B cell (primary cell): ENCODE data around the gene ADGRD1. TPM values are rescaled to one million over a fixed set of nuclear protein-coding genes. Genes with fewer than 3 reads are reported as not detected.

Experiments used
- ATAC-seq: fragments of 200-7000 bp; cut with Tn5 transposase; one replicate; pipeline ENCODE4 v1.10.0; 2021; ENCODE audit warnings: low read depth, mild to moderate bottlenecking, moderate number of reproducible peaks, moderate library complexity
- CTCF ChIA-PET: fragments of 350-600 bp; sonication (Branson Sonifier 250); formaldehyde crosslinking; loops from one replicate; lab custom pipeline; 2021; ENCODE audit warnings: antibody characterized with exemption, inconsistent platforms; lab: Charles Lee
- POLR2A ChIA-PET: fragments of 350-600 bp; sonication (Branson Sonifier 250); formaldehyde crosslinking; loops from one replicate; lab custom pipeline; 2021; ENCODE audit warnings: antibody characterized with exemption; lab: Charles Lee
- DNase-seq: peaks from one replicate; pipeline ENCODE4 v3.0.0; 2013
- H2AFZ ChIP-seq: 2 replicates; pipeline ENCODE4 v1.6.1; 2012; ENCODE audit warnings: mild to moderate bottlenecking, low read depth, low read length; ENCODE audit not compliant: insufficient read depth, poor library complexity, severe bottlenecking
- H3K27ac ChIP-seq, 2 donors: 1 replicate in 1 of 2; 2 replicates in 1 of 2; pipeline ENCODE4 v1.5.1; 2012 to 2013; ENCODE audit warnings: low read length in 2 of 2, mild to moderate bottlenecking in 2 of 2, moderate library complexity in 1 of 2
- H3K27me3 ChIP-seq, 4 experiments: fragments of 200-600 bp in 1 of 4; sonication (generic) in 1 of 4; replicated peaks in 1 of 4; 1 replicate in 2 of 4; 2 replicates in 2 of 4; pipeline versions ENCODE4 v1.6.1 to v1.7.0; 2013 to 2016; ENCODE audit warnings: low read length in 3 of 4, mild to moderate bottlenecking in 2 of 4, mixed read lengths in 1 of 4, moderate library complexity in 1 of 4; ENCODE audit not compliant: insufficient read depth in 4 of 4, control insufficient read depth in 3 of 4; ENCODE audit errors: control extremely low read depth in 1 of 4
- H3K36me3 ChIP-seq, 2 experiments: replicated peaks in 1 of 2; 1 replicate in 1 of 2; 2 replicates in 1 of 2; pipeline versions ENCODE4 v1.6.1 to v1.7.1; 2013; ENCODE audit warnings: low read length in 1 of 2; ENCODE audit not compliant: insufficient read depth in 2 of 2, control insufficient read depth in 1 of 2; ENCODE audit errors: control extremely low read depth in 1 of 2, extremely low read depth in 1 of 2
- H3K4me1 ChIP-seq, 2 donors: fragments of 200-600 bp in 1 of 2; sonication (generic) in 1 of 2; 1 replicate in 1 of 2; 2 replicates in 1 of 2; pipeline versions ENCODE4 v1.5.1 to v1.6.1; 2013 to 2017; ENCODE audit warnings: low read length in 2 of 2; ENCODE audit not compliant: control insufficient read depth in 2 of 2, insufficient read depth in 2 of 2
- H3K4me2 ChIP-seq: replicated peaks from 2 replicates; pipeline ENCODE3; 2012; ENCODE audit warnings: mild to moderate bottlenecking, low read depth, low read length; ENCODE audit not compliant: poor library complexity, severe bottlenecking
- H3K4me3 ChIP-seq, 5 experiments: fragments of 200-600 bp in 1 of 5; sonication (generic) in 1 of 5; 1 replicate in 3 of 5; 2 replicates in 2 of 5; pipeline versions ENCODE4 v1.5.1 to v1.7.0; 2011 to 2016; ENCODE audit warnings: low read length in 4 of 5, mild to moderate bottlenecking in 4 of 5, low read depth in 2 of 5, control low read depth in 1 of 5, moderate library complexity in 1 of 5; ENCODE audit not compliant: insufficient read depth in 1 of 5; ENCODE audit errors: control extremely low read depth in 1 of 5, extremely low read depth in 1 of 5
- H3K79me2 ChIP-seq: fragments of 200-600 bp; sonication (generic); one replicate; pipeline ENCODE4 v1.6.0; 2016; ENCODE audit warnings: low read length; ENCODE audit not compliant: control insufficient read depth, insufficient read depth
- H3K9ac ChIP-seq: fragments of 200-600 bp; sonication (generic); 2 replicates; pipeline ENCODE4 v1.6.1; 2017; ENCODE audit warnings: mild to moderate bottlenecking, low read length, moderate library complexity
- H3K9me3 ChIP-seq, 3 donors: one replicate each; pipeline versions ENCODE4 v1.6.1 to v1.7.1; 2013; ENCODE audit warnings: low read length in 2 of 3; ENCODE audit not compliant: control insufficient read depth in 2 of 3, insufficient read depth in 1 of 3; ENCODE audit errors: control extremely low read depth in 1 of 3
- H4K20me1 ChIP-seq: 2 replicates; pipeline ENCODE4 v1.6.0; 2012; ENCODE audit warnings: mild to moderate bottlenecking, low read length; ENCODE audit not compliant: insufficient read depth, control insufficient read depth, poor library complexity, severe bottlenecking
- H3K27ac Mint-ChIP-seq: one replicate; pipeline ENCODE4 v1.8.0; 2021; ENCODE audit warnings: mixed read lengths
- H3K27me3 Mint-ChIP-seq: one replicate; pipeline ENCODE4 v1.8.0; 2021; ENCODE audit warnings: mixed read lengths
- H3K4me1 Mint-ChIP-seq: one replicate; pipeline ENCODE4 v1.8.0; 2021; ENCODE audit warnings: mixed read lengths
- H3K4me3 Mint-ChIP-seq: one replicate; pipeline ENCODE4 v1.8.0; 2021; ENCODE audit warnings: mixed read lengths
- H3K9me3 Mint-ChIP-seq: one replicate; pipeline ENCODE4 v1.8.0; 2022; ENCODE audit warnings: mixed read lengths; ENCODE audit not compliant: insufficient read depth
- EZH2 ChIP-seq: IDR thresholded peaks from 2 replicates; pipeline ENCODE4 v1.6.1; 2012; ENCODE audit warnings: borderline replicate concordance, low read depth, mild to moderate bottlenecking, moderate library complexity, low read length; ENCODE audit not compliant: insufficient read depth, poor library complexity, severe bottlenecking
- WGBS: methylation state at CpG from one replicate; pipeline ENCODE4 v1.1.5; 2013; ENCODE audit warnings: missing lambda C conversion rate; ENCODE audit not compliant: insufficient coverage; 5-methylcytosine and 5-hydroxymethylcytosine counted together
- intact Hi-C: fragments of 100-400 bp; cut with micrococcal nuclease; formaldehyde crosslinking; loops from one replicate; pipeline ENCODE4 v1.10.0; 2022
- polyA plus RNA-seq: library from polyadenylated mRNA; depleted of rRNA; stranded (reverse); fragments of >200 nt; gene quantifications from 2 replicates; pipeline ENCODE4 v1.2.3, GENCODE V29; 2012
- total RNA-seq, 2 donors: library from RNA; stranded (reverse); fragments of 120-200 nt in 1 of 2; gene quantifications; 1 replicate in 1 of 2; 2 replicates in 1 of 2; pipeline versions ENCODE4 v1.2.3 to v1.2.4, GENCODE V29; 2013 to 2022
- TF ChIP-seq, protein P1 (sequence below): fragments of 200-600 bp; IDR thresholded peaks from one replicate; pipeline ENCODE4 v1.8.0; 2022; ENCODE audit warnings: antibody characterized with exemption, mild to moderate bottlenecking

Gene ADGRD1
- total and polyA plus RNA-seq, 2 donors (not counting 1 experiment from before 2014, with no cell fraction given), result 1.1 to 2.2 TPM

DNA sequence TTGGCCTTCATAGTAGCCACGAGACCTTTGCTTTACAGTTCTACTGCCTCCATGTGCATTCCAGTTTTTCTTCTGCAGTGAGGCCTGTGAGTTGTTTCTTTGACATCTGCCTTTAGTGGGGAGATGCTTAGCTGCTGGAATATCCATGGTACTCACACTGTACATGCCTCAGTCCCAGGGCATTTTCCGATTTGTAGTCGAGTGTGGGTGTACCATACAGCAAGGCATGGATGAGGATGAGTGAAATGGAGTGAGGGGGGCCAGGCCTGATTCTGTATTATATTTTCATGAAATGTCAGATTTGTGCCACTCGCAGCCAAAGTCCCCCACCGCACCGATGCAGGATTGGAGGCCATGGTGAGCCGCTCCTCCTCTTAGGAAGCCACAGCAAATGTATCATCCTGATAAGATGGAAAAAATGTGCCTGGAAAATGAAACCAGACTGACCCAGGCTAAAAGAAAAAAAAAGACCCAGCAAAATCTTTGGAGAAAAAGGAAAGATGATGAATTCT is 173.0 kb downstream of the ADGRD1 start:
- H3K27me3 Mint-ChIP-seq, result no peaks in the 10 kb centered on the region
- H3K4me3 Mint-ChIP-seq, result no peak overlapping the region
- no peak for DNase-seq
- Histone ChIP-seq H3K27ac (no peak overlapping the region), H3K27me3 (peaks cover 0 to under 1% (median 0%) of the 10 kb centered on the region in 4 experiments), H3K36me3 (no peaks in the 10 kb centered on the region), H3K79me2 (no peaks in the 10 kb centered on the region), H3K4me1 (no peaks in the 10 kb centered on the region), H3K9ac (no peak overlapping the region), H2AFZ (no peak overlapping the region), H4K20me1 (no peaks in the 10 kb centered on the region), H3K4me3 (no peak overlapping the region), H3K9me3 (peaks cover 0 to 3% (median 0%) of the 10 kb centered on the region in 3 donors), H3K4me2 (no peak overlapping the region)
- H3K4me1 Mint-ChIP-seq, result no peaks in the 10 kb centered on the region
- no peak for ATAC-seq
- no peaks in the 10 kb centered on the region for H3K9me3 Mint-ChIP-seq
- 100% methylated on average over 5 of the region's 7 CpGs for WGBS
- ChIA-PET POLR2A (no interaction called here), CTCF (interaction anchor here (1.2 to 2.7 kb wide), 3 partner anchors 8 to 211 kb away, joined by 3 to 11 read pairs (median 5); no protein-coding TSS in a partner anchor)
- no peak overlapping the region for H3K27ac Mint-ChIP-seq
- TF ChIP-seq, protein P1, sequence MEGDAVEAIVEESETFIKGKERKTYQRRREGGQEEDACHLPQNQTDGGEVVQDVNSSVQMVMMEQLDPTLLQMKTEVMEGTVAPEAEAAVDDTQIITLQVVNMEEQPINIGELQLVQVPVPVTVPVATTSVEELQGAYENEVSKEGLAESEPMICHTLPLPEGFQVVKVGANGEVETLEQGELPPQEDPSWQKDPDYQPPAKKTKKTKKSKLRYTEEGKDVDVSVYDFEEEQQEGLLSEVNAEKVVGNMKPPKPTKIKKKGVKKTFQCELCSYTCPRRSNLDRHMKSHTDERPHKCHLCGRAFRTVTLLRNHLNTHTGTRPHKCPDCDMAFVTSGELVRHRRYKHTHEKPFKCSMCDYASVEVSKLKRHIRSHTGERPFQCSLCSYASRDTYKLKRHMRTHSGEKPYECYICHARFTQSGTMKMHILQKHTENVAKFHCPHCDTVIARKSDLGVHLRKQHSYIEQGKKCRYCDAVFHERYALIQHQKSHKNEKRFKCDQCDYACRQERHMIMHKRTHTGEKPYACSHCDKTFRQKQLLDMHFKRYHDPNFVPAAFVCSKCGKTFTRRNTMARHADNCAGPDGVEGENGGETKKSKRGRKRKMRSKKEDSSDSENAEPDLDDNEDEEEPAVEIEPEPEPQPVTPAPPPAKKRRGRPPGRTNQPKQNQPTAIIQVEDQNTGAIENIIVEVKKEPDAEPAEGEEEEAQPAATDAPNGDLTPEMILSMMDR, result no peak
- no peak for TF ChIP-seq EZH2
- intact Hi-C loops, result no loop called here

DNA sequence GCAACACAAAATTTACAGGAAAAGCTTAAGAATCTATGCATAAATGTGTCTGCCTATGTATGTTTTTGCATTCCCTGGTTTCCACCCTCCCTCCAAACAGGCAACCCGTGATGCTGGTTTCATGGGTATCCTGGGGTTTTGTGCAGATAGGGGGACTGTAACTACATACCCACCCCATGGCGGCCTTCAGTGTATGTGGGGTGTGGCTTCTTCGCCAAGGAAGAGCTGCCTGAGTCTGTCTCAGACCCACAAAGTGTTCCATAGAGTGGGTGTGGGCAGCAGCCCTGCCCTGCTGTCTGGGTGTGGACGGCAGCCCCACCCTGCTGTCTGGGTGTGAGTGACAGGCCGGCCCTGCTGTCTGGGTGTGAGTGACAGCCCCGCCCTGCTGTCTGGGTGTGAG is 174.8 kb downstream of the ADGRD1 start:
- H3K27ac Mint-ChIP-seq, result no peak overlapping the region

More for the DNA sequence above, 174.8 kb downstream of the ADGRD1 start:
- Mint-ChIP-seq H3K4me3 (no peak overlapping the region), H3K27me3 (no peaks in the 10 kb centered on the region), H3K9me3 (no peaks in the 10 kb centered on the region), H3K4me1 (no peaks in the 10 kb centered on the region)
- peaks cover 0 to 3% (median 0%) of the 10 kb centered on the region in 3 donors for H3K9me3 ChIP-seq
- H3K4me1 ChIP-seq, result peaks cover 0 to 3% of the 10 kb centered on the region in 2 donors
- H4K20me1 ChIP-seq, result no peaks in the 10 kb centered on the region
- no peak overlapping the region for H2AFZ ChIP-seq
- H3K9ac ChIP-seq, result no peak overlapping the region
- ATAC-seq (no peak), DNase-seq (no peak)
- no peak overlapping the region for H3K4me2 ChIP-seq
- POLR2A ChIA-PET, result no interaction called here
- no peak for TF ChIP-seq EZH2
- TF ChIP-seq, protein P1, result no peak
- H3K4me3 ChIP-seq, result no peak overlapping the region
- H3K36me3 ChIP-seq, result no peaks in the 10 kb centered on the region
- CTCF ChIA-PET, result interaction anchor here (1.7 to 2.7 kb wide), 2 partner anchors 24 to 212 kb away, joined by 8 to 11 read pairs; no protein-coding TSS in a partner anchor
- no peaks in the 10 kb centered on the region for H3K79me2 ChIP-seq
- H3K27ac ChIP-seq, result no peak overlapping the region
- intact Hi-C loops, result no loop called here
- H3K27me3 ChIP-seq, result peaks cover 0 to 7% (median 0%) of the 10 kb centered on the region in 4 experiments
- 91% methylated on average over 3 of the region's 6 CpGs for WGBS
